Stimulated activated CD8-positive, alpha-beta memory T cell treated with anti-CD3 and anti-CD28 coated beads, Interleukin-15, amount 100 ng/mL, for 1 hour (primary cell): ENCODE data around the gene SEC16B.
"Not testable (repeated sequence)": the region's sequence is repeated elsewhere in the genome, so short reads cannot be mapped to it uniquely, and the experiment has no call there.

Experiments used
- DNase-seq: peaks from one replicate; pipeline ENCODE4 v3.0.0-alpha.2; 2020; ENCODE audit warnings: low read depth

The SEC16B gene

GRCh38 chr1:177969825-177970371 lies at the start of gene SEC16B:
Gene SEC16B, minus strand, starts transcription at chr1:177970058. Its CDS starts 2,077 bp downstream, at chr1:177967981.
- DNase-seq: no peak

- DNase-seq: no peak
Measured at GRCh38 chr1:178019622-178020021, 49.8 kb upstream of the SEC16B start.

GRCh38 chr1:178019208-178019607 lies 49.4 kb upstream of the SEC16B start:
- no peak for DNase-seq

- DNase-seq: no peak
Measured at GRCh38 chr1:178017517-178017916, 47.7 kb upstream of the SEC16B start.

GRCh38 chr1:178011864-178012503 lies 42.1 kb upstream of the SEC16B start:
- DNase-seq: no peak

- DNase-seq: no peak
Measured at GRCh38 chr1:178011465-178011828, 41.6 kb upstream of the SEC16B start.

- no peak for DNase-seq
Measured at GRCh38 chr1:178010674-178011464, 41.0 kb upstream of the SEC16B start.

- DNase-seq: no peak
Measured at GRCh38 chr1:178006043-178006442, 36.2 kb upstream of the SEC16B start.

GRCh38 chr1:178005450-178005849 lies 35.6 kb upstream of the SEC16B start:
- no peak for DNase-seq

- no peak for DNase-seq
Measured at GRCh38 chr1:178004926-178005391, 35.1 kb upstream of the SEC16B start.

- no peak for DNase-seq
Measured at GRCh38 chr1:177998696-177999631, 29.1 kb upstream of the SEC16B start.

- DNase-seq: no peak
Measured at GRCh38 chr1:177996957-177997356, 27.1 kb upstream of the SEC16B start.

- no peak for DNase-seq
Measured at GRCh38 chr1:177995369-177995768, 25.5 kb upstream of the SEC16B start.

GRCh38 chr1:177986281-177986680 lies 16.4 kb upstream of the SEC16B start:
- not testable (repeated sequence) for DNase-seq

GRCh38 chr1:177984761-177985160 lies 14.9 kb upstream of the SEC16B start:
- no peak for DNase-seq

GRCh38 chr1:177984136-177984525 lies 14.3 kb upstream of the SEC16B start:
- DNase-seq: no peak

GRCh38 chr1:177983482-177984135 lies 13.8 kb upstream of the SEC16B start:
- DNase-seq: no peak

GRCh38 chr1:177983077-177983476 lies 13.2 kb upstream of the SEC16B start:
- no peak for DNase-seq

GRCh38 chr1:177981200-177981599 lies 11.3 kb upstream of the SEC16B start:
- no peak for DNase-seq

- no peak for DNase-seq
Measured at GRCh38 chr1:177979272-177979671, 9.4 kb upstream of the SEC16B start.

GRCh38 chr1:177978530-177978929 lies 8.7 kb upstream of the SEC16B start:
- DNase-seq: no peak

GRCh38 chr1:177977141-177977540 lies 7.3 kb upstream of the SEC16B start:
- no peak for DNase-seq
